OCI-LY3 (cell line): ENCODE measurements around the gene ZNF277.

Source experiments
- CTCF ChIP-seq: fragments of 200-600, 300-600 bp; sonication (generic); IDR thresholded peaks from 2 replicates; pipeline ENCODE4 v1.5.1; 2014; ENCODE audit warnings: antibody characterized with exemption, low read length, low read depth
- EZH2phosphoT487 ChIP-seq: fragments of 200-600 bp; shearing (Covaris generic); IDR thresholded peaks from 2 replicates; pipeline ENCODE4 v1.6.1; 2018; ENCODE audit warnings: antibody characterized with exemption, mixed run types, low read depth

- TF ChIP-seq CTCF: no peak
- TF ChIP-seq EZH2phosphoT487: no peak
These were observed 80.0 kb downstream of the ZNF277 start for GRCh38 chr7:112286250-112287086.
